ENCODE measurements around the gene SLIT3.

GRCh38 chr5:168978015-168978414, 322.9 kb downstream of the SLIT3 start:
- TF ChIP-seq, protein P1, sequence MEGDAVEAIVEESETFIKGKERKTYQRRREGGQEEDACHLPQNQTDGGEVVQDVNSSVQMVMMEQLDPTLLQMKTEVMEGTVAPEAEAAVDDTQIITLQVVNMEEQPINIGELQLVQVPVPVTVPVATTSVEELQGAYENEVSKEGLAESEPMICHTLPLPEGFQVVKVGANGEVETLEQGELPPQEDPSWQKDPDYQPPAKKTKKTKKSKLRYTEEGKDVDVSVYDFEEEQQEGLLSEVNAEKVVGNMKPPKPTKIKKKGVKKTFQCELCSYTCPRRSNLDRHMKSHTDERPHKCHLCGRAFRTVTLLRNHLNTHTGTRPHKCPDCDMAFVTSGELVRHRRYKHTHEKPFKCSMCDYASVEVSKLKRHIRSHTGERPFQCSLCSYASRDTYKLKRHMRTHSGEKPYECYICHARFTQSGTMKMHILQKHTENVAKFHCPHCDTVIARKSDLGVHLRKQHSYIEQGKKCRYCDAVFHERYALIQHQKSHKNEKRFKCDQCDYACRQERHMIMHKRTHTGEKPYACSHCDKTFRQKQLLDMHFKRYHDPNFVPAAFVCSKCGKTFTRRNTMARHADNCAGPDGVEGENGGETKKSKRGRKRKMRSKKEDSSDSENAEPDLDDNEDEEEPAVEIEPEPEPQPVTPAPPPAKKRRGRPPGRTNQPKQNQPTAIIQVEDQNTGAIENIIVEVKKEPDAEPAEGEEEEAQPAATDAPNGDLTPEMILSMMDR (conservative IDR thresholded peaks at IDR 0.05; ENCODE audit: low read depth, low read length): no peak
- no peak for TF ChIP-seq EZH2phosphoT487 (IDR thresholded peaks at IDR 0.05; ENCODE audit: borderline replicate concordance, low read length)

Data from PC-3 (cell line).